ENCODE data around the gene RSPH1.

The RSPH1 gene

GRCh38 chr21:42496120-42496838, at the start of gene RSPH1:
TSS of gene RSPH1 (minus strand) at chr21:42496224. CDS start at chr21:42496186, 38 bp downstream.
- peak within 1 kb of the TSS; percentile 50 to 85 for H3K27ac ChIP-seq
- peak within 1 kb of the TSS; percentile 89 for H3K4me3 ChIP-seq
- DNase-seq (ENCODE audit: low spot score) = peak; percentile 100
- TF ChIP-seq, protein P1, sequence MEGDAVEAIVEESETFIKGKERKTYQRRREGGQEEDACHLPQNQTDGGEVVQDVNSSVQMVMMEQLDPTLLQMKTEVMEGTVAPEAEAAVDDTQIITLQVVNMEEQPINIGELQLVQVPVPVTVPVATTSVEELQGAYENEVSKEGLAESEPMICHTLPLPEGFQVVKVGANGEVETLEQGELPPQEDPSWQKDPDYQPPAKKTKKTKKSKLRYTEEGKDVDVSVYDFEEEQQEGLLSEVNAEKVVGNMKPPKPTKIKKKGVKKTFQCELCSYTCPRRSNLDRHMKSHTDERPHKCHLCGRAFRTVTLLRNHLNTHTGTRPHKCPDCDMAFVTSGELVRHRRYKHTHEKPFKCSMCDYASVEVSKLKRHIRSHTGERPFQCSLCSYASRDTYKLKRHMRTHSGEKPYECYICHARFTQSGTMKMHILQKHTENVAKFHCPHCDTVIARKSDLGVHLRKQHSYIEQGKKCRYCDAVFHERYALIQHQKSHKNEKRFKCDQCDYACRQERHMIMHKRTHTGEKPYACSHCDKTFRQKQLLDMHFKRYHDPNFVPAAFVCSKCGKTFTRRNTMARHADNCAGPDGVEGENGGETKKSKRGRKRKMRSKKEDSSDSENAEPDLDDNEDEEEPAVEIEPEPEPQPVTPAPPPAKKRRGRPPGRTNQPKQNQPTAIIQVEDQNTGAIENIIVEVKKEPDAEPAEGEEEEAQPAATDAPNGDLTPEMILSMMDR (IDR thresholded peaks at IDR 0.05) = no peak

GRCh38 chr21:42545745-42546144, 49.7 kb upstream of the RSPH1 start:
- Histone ChIP-seq H3K27ac (no peak overlapping the region), H3K4me3 (no peak overlapping the region)
- TF ChIP-seq, protein P1 (IDR thresholded peaks at IDR 0.05) = no peak
- no peak for DNase-seq (ENCODE audit: low spot score)

DNA sequence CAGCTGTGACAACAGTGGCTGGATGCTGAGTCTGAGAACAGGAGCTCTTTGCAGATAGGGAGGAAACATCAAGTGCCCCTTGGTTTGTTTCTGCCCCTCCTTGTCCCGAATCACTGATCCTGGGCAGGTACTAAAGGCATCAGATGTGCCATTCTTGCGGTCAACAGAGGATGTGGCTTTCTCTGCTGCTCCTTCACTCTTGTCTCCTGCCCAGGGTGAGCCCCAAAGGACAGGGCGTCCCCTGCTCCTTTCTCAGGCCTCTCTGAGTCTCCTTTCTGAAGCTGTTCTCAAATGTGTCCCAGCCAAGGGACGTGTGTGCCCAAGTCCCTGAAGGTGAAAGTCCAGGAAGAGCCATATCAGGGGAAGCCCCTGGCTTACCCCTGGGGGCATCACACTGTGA, 49.3 kb upstream of the RSPH1 start:
- TF ChIP-seq, protein P1 (IDR thresholded peaks at IDR 0.05) = no peak
- DNase-seq (ENCODE audit: low spot score) = no peak
- Histone ChIP-seq H3K4me3 (no peak overlapping the region), H3K27ac (no peak overlapping the region)

DNA sequence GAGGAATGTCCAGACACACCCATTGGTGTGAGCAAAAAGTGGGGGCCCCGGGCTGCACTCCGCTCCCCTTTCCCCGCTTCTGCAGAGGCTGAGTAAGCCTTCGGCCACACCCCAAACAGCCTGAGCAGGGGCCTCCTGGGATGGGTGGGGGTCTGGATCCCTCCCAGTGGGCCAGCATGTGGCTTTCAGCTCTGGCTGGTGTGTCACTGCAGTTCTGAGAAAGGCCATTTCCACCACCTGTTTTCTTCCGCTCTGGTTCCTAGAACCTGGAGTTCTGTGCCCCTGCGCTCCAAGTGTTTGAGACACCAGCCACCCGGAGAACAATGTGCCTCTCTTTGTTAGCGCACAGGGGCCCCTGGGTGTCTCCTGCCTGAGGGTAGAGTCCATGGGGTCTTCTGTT, 48.5 kb upstream of the RSPH1 start:
- no peak for DNase-seq (ENCODE audit: low spot score)
- no peak overlapping the region for H3K27ac ChIP-seq
- TF ChIP-seq, protein P1 (IDR thresholded peaks at IDR 0.05) = no peak
- no peak overlapping the region for H3K4me3 ChIP-seq

GRCh38 chr21:42543106-42543847, 47.3 kb upstream of the RSPH1 start:
- DNase-seq (ENCODE audit: low spot score) = no peak
- Histone ChIP-seq H3K27ac (no peak overlapping the region), H3K4me3 (no peak overlapping the region)
- TF ChIP-seq, protein P1 (IDR thresholded peaks at IDR 0.05) = no peak

GRCh38 chr21:42542596-42542995, 46.6 kb upstream of the RSPH1 start:
- Histone ChIP-seq H3K4me3 (no peak overlapping the region), H3K27ac (no peak overlapping the region)
- TF ChIP-seq, protein P1 (IDR thresholded peaks at IDR 0.05) = no peak
- no peak for DNase-seq (ENCODE audit: low spot score)

DNA sequence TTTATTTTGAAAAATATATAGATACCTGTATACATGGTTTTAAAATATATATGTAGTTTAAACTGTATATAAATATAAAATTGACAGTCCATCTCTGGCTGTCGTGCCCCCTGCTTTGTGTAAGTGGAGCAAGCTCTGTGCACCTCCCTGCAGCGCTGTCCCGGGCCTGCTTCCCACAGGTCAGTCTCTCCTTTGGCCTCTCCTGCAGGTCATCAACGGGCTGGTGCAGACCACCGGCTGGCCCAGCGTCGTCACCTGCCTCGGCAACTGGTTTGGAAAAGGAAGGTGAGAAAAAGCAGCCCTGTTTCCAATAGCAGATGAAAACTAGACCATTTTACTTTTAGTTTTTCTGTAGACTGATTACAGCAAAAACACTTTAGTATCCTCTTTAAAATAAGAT, 46.2 kb upstream of the RSPH1 start:
- Histone ChIP-seq H3K4me3 (no peak overlapping the region), H3K27ac (no peak overlapping the region)
- TF ChIP-seq, protein P1 (IDR thresholded peaks at IDR 0.05) = no peak
- no peak for DNase-seq (ENCODE audit: low spot score)
